HEK293T (cell line): ENCODE measurements around the gene DNAJC10.
"Not testable (repeated sequence)": the region's sequence is repeated elsewhere in the genome, so short reads cannot be mapped to it uniquely, and the experiment has no call there.

Experiments used
- FOXA1 ChIP-seq: fragments of 450-650 bp; IDR thresholded peaks from 2 replicates; pipeline ENCODE4 v1.6.1; 2016; ENCODE audit warnings: mild to moderate bottlenecking
- FOXK2 ChIP-seq: fragments of 450-650 bp; IDR thresholded peaks from 2 replicates; pipeline ENCODE4 v1.6.1; 2016; ENCODE audit warnings: mild to moderate bottlenecking
- FOXM1 ChIP-seq: fragments of 450-650 bp; IDR thresholded peaks from 2 replicates; pipeline ENCODE4 v1.6.1; 2017; ENCODE audit warnings: mild to moderate bottlenecking, borderline replicate concordance
- SP1 ChIP-seq: fragments of 450-650 bp; IDR thresholded peaks from 2 replicates; pipeline ENCODE4 v1.6.1; 2017
- SUZ12 ChIP-seq: fragments of 450-650 bp; IDR thresholded peaks from 2 replicates; pipeline ENCODE4 v1.6.1; 2016; ENCODE audit warnings: mild to moderate bottlenecking
- ZNF384 ChIP-seq: fragments of 450-650 bp; IDR thresholded peaks from 2 replicates; pipeline ENCODE4 v1.6.1; 2016

GRCh38 chr2:182782686-182783085 is 66.6 kb downstream of the DNAJC10 start:
- not testable (repeated sequence) for TF ChIP-seq FOXK2, SUZ12, SP1, FOXM1, ZNF384, FOXA1
